Bronchial epithelial cell (primary cell): Measurements from ENCODE around the gene RAB43. TPM values are rescaled to one million over a fixed set of nuclear protein-coding genes. Genes with fewer than 3 reads are reported as not detected.
A peak's percentile ranks its signal among the peaks of the same experiment; 100 is the strongest.
"Not testable (repeated sequence)": the region's sequence is repeated elsewhere in the genome, so short reads cannot be mapped to it uniquely, and the experiment has no call there.

Source experiments
- DNase-seq: peaks from one replicate; pipeline ENCODE4 v3.0.0-alpha.2; 2010; ENCODE audit warnings: low read depth
- FAIRE-seq: peaks from 2 replicates; lab custom pipeline; 2011; peaks lifted over from hg19 to GRCh38; lab: Jason Lieb, UNC
- H3K27me3 ChIP-seq: 2 replicates; pipeline ENCODE4 v1.5.1; 2011; ENCODE audit warnings: low read length; ENCODE audit not compliant: control insufficient read depth, insufficient read depth
- H3K36me3 ChIP-seq: 2 replicates; pipeline ENCODE4 v1.5.1; 2011; ENCODE audit warnings: low read length; ENCODE audit not compliant: control insufficient read depth, insufficient read depth
- H3K4me3 ChIP-seq: 2 replicates; pipeline ENCODE4 v1.5.1; 2011; ENCODE audit warnings: mild to moderate bottlenecking, low read depth, low read length, control low read depth
- total RNA-seq: library from RNA; depleted of rRNA; stranded (reverse); fragments of >200 nt; gene quantifications from 2 replicates; pipeline ENCODE4 v1.2.1, GENCODE V29; 2014
- TF ChIP-seq, protein P1 (sequence below): IDR thresholded peaks from 2 replicates; pipeline ENCODE4 v1.5.1; 2011; ENCODE audit warnings: mild to moderate bottlenecking, moderate library complexity, low read length, control low read depth, inconsistent platforms; ENCODE audit not compliant: insufficient read depth, severe bottlenecking

The RAB43 gene
- total RNA-seq, 1 donor from 2014 or later, result 15.0 TPM

DNA sequence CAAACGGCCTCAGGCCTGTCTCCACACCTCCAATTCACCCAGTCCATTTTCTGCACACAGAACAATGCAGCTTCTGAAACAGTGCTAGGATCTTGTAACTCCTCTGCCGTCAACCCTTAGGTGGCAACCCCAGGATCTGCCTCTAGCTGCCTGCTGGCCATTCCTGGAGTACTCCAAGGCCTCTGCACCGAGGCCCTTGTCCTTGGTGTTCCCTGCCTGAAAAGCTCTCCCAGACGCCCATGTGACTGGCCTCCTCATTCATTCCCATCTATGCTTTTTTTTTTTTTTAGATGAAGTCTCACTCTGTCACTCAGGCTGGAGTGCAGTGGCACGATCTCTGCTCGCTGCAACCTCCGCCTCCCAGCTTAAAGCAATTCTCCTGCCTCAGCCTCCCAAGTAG, 18.3 kb downstream of the RAB43 start:
- Histone ChIP-seq H3K4me3 (no peak overlapping the region), H3K36me3 (peaks cover 2% of the 10 kb centered on the region), H3K27me3 (no peaks in the 10 kb centered on the region)
- no peak for FAIRE-seq
- TF ChIP-seq, protein P1, sequence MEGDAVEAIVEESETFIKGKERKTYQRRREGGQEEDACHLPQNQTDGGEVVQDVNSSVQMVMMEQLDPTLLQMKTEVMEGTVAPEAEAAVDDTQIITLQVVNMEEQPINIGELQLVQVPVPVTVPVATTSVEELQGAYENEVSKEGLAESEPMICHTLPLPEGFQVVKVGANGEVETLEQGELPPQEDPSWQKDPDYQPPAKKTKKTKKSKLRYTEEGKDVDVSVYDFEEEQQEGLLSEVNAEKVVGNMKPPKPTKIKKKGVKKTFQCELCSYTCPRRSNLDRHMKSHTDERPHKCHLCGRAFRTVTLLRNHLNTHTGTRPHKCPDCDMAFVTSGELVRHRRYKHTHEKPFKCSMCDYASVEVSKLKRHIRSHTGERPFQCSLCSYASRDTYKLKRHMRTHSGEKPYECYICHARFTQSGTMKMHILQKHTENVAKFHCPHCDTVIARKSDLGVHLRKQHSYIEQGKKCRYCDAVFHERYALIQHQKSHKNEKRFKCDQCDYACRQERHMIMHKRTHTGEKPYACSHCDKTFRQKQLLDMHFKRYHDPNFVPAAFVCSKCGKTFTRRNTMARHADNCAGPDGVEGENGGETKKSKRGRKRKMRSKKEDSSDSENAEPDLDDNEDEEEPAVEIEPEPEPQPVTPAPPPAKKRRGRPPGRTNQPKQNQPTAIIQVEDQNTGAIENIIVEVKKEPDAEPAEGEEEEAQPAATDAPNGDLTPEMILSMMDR, result no peak
- no peak for DNase-seq

DNA sequence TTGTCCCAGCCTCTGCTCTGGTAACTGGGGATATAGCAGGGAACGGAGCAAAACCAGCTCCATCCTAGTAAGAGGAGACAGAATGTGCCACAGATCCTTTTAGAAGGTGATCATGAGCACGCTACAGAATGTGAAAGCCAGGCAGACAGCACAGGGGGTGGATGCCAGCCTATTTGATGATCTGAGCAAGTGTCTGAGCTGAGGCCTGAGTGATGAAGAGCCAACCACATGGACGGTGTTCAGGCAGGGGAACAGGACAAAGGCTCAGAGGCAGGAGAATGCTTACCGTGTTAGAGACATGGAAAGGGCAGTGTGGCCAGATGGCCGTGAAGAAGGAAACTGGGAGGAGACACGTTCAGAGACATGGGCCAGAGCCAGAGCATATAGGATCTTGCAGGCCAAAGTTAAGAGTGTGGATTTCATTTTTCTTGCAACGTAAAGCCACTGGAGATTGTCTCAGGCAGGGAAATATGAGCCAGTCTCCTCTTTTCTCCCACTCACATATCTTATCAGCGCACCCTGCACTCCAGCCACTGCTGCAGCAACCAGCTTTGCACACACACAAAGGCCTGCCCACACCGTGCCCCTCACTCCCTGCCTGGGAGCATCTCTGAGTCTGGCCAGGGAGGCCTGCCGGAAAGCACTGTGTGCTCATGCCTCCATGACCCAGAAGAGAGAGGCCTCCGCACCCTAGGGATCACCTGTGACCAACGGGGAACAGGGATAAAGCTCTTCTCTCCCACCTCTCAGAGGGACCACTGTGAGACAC, 20.1 kb downstream of the RAB43 start:
- DNase-seq (no peak), FAIRE-seq (peak; percentile 47)
- peaks cover 4% of the 10 kb centered on the region for H3K36me3 ChIP-seq
- TF ChIP-seq, protein P1, result no peak
- H3K4me3 ChIP-seq, result no peak overlapping the region
- H3K27me3 ChIP-seq, result no peaks in the 10 kb centered on the region

DNA sequence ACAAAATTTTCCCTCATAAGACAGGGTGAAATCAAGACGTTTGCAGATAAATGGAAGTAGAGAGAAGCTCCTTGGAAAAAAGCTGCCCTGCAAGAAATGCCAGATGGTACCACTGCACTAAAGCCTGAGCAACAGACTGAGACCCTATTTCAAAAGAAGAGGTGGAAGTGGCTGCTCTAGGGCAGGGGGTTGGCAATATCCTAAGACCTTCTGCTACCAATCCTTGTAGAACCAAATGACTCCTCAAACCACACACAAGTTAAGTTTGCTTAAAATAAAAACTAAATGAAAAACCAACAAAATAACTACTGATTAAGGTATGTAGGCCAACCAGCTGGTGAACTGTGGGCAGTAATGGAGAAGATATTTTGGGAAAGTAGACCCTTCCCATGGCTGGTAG, 21.3 kb downstream of the RAB43 start:
- DNase-seq (no peak), FAIRE-seq (no peak)
- H3K27me3 ChIP-seq, result no peaks in the 10 kb centered on the region
- TF ChIP-seq, protein P1, result no peak
- peaks cover 5% of the 10 kb centered on the region for H3K36me3 ChIP-seq
- no peak overlapping the region for H3K4me3 ChIP-seq

DNA sequence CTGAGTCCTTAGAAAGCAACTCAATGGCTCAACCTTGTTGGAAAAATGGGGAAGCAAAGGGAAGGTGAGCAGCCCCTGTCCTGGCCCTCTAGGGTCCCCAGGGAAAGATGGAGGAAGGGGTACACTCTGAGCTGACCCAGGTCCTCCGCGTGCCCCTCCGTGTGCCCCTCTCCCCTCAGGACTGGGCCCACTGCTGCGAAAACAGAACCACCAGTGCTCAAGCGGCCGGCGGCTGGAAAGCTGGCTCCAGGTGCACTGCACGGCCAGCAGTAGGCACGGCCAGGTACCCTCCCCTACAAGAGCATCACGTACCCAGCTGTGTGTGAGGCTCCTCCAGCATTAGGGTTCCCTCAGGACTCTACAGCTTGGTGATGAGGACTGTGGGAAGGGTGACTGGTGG, 26.3 kb downstream of the RAB43 start:
- TF ChIP-seq, protein P1, result no peak
- FAIRE-seq, result no peak
- Histone ChIP-seq H3K4me3 (no peak overlapping the region), H3K36me3 (peaks cover 7% of the 10 kb centered on the region), H3K27me3 (no peaks in the 10 kb centered on the region)
- no peak for DNase-seq

DNA sequence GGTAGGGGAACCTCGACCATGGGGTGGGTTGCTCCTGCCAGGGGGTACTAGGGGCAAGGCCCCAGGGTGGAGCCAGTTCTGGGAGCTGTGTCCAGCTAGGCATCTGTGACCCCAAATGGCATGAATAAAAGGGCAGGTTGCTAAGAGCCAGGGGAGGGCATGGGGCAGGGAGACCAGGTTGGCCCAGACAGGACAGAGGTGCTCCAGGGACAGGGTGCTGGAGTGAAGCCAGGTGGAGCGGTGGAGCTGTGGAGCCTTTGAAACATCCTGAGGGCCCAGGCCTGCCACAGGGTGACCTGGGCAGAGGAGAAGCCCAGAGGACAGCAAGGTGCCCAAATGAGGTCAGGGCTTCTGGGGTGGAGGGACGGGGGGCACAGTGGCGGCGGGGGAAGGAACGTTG, 33.3 kb downstream of the RAB43 start:
- DNase-seq, H3K4me3 ChIP-seq, H3K27me3 ChIP-seq, H3K36me3 ChIP-seq: not testable (repeated sequence)
- FAIRE-seq, result peak; percentile 96

DNA sequence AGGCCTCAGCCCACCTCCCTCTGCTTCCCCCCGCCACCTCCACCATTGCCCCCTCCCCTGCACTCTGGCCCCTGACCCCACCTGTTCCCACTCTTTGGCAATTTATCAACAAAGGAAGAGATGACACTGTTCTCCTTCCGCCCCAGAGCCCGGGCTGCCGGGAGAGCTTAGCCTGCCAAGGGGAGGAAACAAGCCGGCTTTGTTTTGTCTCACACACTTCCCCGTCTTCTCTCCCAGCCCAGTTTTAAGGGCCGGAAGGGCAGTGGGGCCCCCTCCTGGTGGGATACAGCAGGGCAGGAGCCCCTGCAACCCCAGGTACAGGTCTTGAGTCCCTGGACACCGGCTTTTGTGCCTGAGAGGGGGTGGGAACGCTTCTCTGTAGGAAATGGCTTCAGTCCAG, 33.7 kb downstream of the RAB43 start:
- not testable (repeated sequence) for FAIRE-seq, H3K27me3 ChIP-seq, H3K4me3 ChIP-seq, H3K36me3 ChIP-seq
- DNase-seq, result peak; percentile 43

DNA sequence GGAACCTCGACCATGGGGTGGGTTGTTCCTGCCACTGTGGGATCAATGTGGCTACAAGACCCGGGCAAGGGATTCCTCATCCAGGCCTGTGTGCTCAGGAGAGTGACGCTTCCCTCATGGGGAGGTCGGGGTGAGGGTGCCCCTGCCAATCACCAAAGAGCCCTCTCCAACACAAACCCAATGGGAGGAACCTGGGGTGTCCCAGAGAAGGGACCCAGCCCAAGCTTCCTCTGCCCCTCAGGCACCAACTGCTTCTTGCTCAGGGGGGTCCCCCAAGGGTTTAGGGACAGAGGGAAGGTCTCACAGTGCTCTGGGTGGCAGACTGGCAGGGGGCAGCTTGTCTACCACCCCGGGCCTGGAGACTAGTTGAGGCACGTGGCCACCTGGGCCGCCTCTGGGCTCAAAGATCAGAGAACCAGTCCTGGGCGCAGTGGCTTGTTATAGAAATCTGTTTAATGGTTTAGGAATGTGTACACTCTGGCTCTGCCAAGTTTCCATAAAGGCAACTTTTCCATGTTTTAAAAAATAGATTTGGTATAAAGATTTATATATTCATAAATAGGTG, 34.4 kb downstream of the RAB43 start:
- DNase-seq, result peak; percentile 27
- Histone ChIP-seq H3K4me3 (no peak overlapping the region), H3K36me3 (no peaks in the 10 kb centered on the region), H3K27me3 (no peaks in the 10 kb centered on the region)
- TF ChIP-seq, protein P1, result no peak
- no peak for FAIRE-seq
